NCI-H510A (cell line): Measurements from ENCODE around the gene OR2J3.
"Not testable (repeated sequence)": the region's sequence is repeated elsewhere in the genome, so short reads cannot be mapped to it uniquely, and the experiment has no call there.

ENCODE experiments used
- DNase-seq: peaks from one replicate; lab custom pipeline; 2025; lab: John Stamatoyannopoulos, UW

Gene OR2J3

DNA sequence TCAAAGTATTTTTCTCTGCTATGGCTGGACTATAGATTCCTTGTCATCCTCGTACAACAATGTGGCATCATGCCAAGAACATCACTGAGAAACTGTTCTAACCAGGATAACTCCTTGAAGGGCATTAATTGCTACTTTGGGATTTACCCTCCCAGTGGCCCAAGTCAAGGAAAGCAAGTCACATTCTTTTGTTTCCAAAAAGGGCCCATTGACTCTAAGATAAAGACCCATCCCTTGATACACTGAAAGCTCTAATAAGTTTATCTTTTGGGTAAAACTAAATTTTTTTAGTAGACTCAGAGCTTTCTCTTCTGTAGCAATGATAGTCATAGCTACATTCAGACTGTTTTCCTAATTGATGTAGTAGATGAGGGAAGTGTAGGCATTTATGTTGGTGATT, at the start of gene OR2J3:
OR2J3 (plus strand) TSS at position 301 of the 400 bp plus-strand sequence. CDS start 3,833 bp downstream, outside the sequence.
- no peak for DNase-seq

DNA sequence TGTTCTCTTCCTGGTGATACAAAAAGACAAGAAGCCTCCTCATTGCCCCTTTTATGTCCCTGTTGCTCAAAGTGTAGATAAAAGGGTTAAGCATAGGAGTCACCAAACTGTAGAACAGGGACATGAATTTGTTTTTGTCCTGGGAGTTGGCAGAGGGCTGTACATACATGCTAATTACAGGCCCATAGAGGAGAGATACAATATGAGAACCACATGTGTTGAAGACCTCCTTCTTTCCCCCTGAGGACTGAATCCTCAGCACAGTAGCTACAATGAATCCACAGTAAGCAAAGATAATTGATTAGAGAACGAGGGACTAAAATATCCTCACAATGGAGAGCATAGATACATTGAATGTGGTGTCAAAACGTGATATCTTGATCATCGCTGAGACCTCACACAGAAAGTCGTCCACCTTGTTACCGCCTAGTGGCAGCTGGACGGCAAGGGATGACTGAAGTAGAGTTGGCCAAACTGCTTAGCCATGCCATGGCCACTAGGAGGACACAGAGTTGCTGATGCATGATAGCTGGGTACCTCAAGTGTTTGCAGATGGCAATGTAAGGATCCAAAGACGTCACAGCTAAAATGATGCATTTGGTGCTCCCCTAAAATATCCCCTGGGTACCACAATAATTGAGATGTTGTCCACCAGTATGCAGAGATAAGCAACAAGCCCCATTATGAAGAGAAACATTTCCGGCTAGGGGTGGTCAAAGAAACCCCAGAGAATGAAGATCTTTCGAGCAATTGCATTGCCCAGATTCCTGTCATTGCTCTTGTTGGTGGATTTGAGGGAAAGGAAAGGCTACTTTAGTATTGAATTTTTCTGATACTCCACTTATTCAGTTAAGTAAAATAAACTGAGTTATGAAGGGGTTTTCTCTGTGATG, 35.8 kb upstream of the OR2J3 start:
- DNase-seq = no peak

DNA sequence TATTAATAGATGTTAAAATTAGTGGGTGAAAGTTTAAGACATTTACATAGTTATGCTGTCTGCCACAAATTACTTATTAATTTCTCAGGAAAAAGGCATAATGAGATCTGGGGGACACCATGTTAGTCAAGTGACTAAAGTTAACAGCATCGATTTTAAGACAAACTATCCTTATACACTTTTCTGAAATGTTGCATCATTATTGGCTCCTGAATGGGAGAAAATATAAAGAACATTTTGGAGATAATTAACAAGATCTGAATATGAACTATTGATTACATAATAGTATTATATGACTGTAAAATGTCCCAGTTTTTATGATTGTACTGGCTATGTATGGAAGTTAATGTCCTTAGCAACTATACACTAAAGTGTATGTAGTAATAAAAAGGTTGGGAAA, 28.7 kb upstream of the OR2J3 start:
- DNase-seq = no peak

DNA sequence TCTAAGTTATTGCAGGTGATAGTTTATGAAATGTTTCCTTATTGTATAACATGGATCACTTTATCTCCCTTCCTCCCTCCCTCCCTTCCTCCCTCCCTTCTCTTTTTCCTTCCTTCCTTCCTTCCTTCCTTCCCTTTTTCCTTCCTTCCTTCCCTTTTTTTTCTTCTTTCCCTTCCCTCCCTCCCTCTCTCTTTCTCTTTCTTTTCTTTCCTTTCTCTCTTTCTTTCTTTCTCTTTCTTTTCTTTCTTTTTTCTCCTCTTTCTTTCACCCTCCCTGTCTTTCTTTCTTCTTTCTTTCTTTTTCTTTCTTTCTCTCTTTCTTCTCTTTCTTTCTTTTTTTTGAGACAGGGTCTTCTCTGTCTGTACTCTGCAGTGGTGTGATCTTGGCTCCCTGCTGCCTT, 26.5 kb upstream of the OR2J3 start:
- no peak for DNase-seq

DNA sequence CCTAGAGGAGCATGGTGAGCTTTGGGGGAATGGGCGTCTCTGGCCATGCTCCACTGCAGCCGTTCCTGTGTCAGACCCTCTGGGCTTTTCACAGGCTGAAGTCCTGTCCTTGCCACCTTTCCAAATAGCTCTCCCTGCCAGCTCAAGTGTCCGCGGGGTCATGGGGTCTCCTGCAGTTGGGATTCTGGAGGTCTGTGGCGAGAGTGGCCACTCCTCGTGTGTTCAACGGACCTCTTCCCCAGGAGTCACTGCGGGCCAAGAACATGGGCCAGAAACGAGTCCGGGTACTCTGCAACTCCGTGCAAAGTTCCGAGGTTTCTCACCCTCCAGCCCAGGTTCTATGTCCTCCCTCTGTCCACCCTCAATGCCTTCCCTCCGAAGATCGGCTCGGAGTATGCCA, 25.4 kb upstream of the OR2J3 start:
- no peak for DNase-seq

DNA sequence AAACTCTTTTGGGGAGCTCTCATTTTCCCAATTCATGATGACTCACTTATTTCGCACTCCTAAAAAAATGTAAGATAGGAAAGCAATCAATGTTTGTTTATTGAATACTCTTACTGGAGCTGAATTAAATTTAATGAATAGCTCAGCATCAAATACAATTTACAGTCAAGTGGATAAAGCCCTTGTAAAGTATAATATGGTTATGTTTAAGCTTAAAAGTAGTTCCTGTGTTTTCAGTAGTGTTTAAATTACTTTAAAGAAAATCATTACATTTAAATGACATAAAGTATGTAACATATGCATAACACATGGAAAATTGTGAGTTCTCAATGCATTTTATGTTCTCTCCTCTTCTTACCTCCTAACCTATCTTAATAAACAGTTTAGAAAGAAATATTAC, 20.6 kb upstream of the OR2J3 start, which contains the start of gene OR2B3:
OR2B3 (minus strand) TSS at position 101 of the 400 bp plus-strand sequence; CDS start at position 36, 65 bp downstream.
- no peak for DNase-seq

DNA sequence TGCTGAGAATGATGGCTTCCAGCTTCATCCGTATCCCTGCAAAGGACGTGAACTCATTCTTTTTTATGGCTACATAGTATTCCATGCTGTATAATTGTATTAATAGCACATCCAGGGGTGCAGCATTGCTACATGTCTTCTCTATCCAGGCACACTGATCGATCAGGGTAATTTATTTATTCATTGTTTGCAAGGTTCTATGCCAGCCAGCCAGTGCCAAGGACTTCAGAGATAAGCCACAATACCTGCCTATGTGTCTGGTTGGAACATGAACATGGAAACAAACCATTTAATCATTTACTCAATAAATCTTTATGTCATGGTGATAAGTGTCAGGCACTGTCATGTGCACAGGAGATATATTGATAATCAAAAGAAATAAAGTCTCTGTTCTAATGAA, 14.9 kb upstream of the OR2J3 start:
- DNase-seq = no peak

DNA sequence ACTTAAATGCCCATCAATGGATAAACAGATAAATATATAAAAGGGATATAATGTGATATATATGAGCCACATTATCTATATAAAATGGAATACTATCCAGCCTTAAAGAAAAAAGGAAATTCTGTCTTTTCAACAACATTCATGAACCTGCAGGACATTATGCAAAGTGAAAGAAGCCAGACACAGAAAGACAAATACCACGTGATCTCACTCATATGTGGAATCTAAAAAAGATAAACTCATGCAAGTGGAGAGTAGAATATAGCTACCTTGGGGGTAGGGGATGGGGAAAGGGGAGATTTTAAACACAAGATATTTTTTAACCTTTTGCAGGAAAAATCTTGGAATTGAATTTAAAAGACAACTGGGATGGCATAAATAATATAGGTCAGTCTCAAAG, 10.1 kb upstream of the OR2J3 start:
- DNase-seq = no peak

DNA sequence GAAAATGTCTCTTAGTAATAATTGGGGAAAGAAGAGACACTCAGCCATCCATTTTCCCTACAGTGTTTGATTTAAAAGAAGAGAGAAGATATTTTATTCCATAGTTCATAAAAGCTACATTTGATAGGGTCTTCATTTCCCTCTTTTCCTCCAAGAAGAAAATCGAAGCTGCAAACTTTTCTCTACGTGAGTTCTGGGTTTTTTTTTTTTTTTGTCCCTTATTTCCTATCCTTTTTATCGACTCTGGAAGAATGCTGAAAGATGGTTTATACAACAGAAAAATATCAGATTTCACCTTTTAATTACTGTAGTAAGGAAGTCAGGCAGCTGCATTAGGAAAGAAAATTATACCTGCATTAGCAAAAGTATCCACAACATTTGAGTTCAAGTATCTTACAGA, 8.7 kb upstream of the OR2J3 start, which contains the start of gene OR2J1:
OR2J1 (plus strand) TSS at position 301 of the 400 bp plus-strand sequence. CDS start 1,453 bp downstream, outside the sequence.
- no peak for DNase-seq

DNA sequence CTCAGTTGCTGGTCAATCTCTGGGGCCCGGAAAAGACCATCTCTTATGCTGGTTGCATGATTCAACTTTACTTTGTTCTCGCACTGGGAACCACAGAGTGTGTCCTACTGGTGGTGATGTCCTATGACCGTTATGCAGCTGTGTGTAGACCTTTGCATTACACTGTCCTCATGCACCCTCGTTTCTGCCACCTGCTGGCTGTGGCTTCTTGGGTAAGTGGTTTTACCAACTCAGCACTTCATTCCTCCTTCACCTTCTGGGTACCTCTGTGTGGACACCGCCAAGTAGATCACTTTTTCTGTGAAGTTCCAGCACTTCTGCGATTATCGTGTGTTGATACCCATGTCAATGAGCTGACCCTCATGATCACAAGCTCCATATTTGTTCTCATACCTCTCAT, 4.3 kb downstream of the OR2J3 start:
- DNase-seq = no peak

DNA sequence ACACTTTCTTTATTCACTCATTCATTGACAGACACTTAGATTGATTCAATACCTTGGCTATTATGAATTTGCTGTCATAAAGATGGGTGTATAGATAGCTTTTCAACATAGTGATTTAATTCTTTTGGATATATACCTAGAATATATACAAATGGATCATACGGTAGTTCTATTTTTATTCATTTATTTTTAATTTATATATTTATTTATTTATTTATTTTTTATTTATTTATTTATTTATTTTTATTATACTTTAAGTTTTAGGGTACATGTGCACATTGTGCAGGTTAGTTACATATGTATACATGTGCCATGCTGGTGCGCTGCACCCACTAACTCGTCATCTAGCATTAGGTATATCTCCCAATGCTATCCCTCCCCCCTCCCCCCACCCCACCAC, 7.1 kb downstream of the OR2J3 start:
- DNase-seq = not testable (repeated sequence)

DNA sequence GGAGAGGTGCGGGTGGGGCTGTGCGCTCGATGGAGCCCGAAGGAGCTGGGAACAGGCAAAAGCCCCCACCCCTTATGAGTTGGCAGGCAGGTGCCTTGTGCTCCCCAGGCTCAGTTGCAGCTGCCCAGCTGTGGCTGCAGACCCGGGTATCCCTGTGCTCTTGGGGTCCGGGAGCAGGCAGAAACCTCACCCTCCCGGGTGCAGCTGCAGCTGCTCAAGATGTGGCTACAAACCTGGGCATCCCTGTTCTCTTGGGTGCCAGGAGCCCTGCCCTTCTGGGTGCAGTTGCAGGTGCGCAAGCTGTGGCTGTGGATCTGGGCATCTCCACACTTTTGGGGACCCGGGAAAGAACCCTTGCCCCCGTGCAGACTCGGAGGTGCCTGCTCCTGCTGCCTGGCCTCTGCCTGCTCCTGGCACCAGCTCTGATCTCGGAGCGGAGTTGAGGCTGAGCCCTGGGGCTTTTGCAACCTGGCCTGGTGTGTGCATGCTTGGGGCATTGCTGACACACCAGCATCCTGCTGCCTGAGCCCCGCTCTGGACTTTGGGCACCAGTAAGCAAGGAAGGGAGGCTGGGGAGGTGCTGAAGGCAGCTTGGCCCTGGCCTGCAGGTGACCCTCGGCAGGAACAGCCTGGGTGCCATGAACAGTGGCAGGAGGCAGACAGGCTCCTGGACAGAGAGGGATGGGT, 21.6 kb downstream of the OR2J3 start:
- no peak for DNase-seq

DNA sequence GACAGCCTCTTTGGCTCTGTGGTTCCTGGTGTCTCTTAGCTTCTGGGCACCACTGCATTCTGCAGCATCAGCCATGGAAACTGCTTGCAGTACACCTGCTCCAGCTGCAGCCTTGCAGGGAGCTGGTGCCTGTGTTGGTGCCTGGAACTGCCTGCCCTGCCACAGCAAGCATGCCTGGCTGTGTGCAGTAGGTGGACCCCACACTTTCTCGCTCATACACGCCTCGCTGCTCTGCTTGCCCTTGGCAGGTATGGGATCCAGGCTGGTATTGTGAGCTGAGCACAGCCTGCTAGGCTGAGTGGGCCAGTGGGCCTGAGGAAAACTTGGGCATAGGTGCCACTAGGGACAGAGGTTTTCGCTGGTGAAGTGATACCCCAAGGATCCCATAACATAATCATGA, 22.8 kb downstream of the OR2J3 start:
- DNase-seq = no peak

DNA sequence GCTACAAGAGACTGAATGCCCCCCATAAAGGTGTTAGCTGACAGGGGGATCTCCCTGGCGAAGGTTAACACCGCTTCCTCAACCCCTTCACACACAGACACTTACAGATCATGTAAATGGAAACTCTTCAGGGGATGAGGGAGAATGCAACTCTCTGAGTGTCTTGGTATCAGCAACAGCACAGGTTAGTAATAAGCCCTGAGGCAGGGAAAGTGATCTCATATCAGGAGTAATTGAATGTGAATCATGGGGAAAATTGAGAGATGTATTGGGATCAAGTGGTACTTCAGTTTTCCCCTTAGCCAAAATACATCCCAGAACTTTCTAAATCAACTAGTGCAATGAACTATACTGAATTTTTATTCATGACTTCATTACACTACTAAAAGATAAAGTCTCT, 23.8 kb downstream of the OR2J3 start:
- no peak for DNase-seq

DNA sequence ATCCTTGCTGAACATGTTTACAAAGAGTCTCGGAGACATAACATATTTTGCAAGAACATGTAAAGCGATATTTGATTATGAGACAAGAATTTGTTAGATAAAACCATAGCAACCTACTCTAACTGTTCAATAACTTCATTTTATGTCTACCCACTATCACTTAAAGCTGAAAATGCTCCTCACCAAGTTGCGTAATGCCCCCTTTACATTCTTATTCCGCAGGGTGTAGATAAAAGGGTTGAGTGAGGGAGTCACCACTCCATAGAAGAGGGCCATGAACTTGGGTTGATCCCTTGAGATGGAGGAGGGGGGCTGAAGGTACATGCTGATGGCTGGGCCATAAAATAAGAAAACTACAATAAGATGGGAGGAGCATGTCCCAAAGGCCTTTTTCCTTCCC, 29.9 kb downstream of the OR2J3 start:
- DNase-seq = no peak

DNA sequence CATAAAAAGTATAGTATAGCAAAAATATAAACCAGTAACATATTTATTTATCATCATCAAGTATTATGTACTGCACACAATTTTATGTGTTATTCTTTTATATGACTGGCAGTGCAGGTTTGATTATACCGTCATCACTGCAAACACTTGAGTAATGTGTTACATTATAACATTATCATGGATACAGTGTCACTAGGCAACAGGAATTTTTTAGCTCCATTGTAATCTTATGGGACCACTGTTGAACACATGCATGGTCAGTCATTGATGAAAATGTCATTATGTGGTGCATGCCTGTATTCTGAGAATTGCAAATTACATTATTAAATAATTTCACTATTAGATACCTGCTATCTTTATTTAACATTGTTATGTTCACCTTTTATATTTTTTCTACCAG, 33.7 kb downstream of the OR2J3 start:
- no peak for DNase-seq

DNA sequence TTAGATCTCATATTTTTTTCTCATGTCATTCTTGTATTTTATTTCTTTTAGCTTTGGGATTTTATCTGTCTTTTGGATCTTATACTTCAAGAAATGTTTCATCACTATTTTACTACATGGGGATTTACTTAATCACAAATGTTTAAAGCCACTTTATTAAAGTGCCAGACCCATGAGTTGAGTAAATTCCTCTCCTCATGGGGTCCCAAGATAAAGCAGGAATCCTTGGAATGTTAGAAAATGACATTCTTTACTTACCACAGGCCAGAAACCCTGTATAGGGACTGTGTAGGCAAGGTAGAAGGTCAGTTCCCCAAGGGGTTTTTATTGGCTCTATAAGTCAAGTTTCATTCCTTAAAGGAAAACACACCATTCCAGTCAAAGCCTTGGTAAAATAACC, 34.5 kb downstream of the OR2J3 start:
- no peak for DNase-seq

DNA sequence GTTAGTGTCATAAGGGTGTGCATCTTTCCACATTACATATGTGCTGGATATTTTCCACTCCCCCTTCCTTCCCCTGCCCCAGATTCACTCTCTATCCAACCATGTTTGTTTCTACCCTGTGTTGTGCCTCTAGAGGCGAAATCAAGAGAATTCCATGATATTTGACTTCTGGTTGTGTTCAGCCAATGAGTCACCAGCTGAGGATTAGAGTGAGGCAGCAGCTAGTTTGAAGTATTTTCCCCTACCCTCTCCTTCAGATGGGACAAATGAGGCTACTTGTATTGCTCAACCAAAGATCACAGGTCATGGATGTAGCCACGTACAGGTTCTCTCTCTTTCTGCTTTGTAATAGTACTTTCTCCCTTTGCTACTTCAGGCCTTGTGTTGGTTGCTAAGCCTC, 38.3 kb downstream of the OR2J3 start:
- no peak for DNase-seq

DNA sequence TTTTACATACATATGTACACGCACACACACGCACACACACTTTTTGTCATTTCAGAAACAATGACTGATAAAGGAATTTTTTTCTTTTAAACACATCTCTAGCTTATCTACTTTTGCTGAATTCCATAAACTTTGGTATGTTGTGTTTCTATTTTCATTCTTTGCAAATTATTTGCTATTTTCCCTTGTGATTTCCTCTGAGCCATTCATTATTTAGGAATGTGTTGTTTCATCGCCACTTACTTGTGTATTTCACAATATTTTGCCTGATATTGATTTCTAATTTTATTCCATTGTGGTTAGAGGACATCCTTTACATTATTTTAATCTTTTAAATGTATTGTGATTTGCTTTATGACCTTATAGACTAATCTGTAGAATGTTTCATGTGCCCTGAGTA, 39.2 kb downstream of the OR2J3 start:
- DNase-seq = no peak

DNA sequence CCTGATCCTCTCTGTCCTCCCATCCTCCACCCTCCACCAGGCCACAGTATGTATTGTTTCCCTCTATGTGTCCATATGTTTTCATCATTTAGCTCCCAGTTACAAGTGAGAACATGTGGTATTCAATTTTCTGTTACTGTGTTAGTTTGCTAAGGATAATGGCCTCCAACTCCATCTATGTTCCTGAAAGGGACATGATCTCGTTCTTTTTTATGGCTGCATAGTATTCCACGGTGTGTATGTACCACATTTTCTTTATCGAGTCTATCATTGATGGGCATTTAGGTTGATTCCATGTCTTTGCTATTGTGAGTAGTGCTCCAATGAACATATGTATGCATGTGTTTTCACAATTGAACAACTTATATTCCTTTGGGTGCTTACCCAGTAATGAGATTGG, 41.6 kb downstream of the OR2J3 start:
- DNase-seq = not testable (repeated sequence)

DNA sequence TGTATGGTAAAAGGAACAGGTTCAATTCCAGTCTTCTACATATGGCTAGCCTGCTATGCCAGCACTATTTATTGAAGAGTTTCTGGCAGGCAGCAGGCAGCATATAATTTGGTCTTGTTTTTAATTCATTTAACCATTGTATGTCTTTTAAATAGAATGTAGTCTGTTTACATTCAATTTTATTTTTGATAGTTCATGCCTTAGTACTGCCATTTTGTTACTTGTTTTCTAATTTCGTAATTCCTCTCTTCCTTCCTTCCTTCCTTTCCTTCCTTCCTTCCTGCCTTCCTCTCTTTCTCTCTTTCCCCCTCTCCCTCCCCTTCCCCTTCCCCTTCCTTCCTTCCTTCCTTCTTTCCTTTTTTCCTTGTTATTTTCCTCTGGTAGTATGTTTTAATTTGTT, 45.2 kb downstream of the OR2J3 start:
- DNase-seq = no peak

DNA sequence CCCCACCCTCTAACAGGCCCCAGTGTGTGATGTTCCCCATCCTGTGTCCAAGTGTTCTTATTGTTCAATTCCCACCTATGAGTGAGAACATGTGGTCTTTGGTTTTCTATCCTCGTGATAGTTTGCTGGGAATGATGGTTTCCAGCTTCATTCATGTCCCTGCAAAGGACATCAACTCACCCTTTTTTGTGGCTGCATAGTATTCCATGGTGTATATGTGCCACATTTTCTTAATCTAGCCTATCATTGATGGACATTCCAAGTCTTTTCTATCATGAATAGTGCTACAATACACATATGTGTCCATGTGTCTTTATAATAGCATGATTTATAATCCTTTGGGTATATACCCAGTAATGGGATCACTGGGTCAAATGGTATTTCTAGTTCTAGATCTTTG, 47.3 kb downstream of the OR2J3 start:
- not testable (repeated sequence) for DNase-seq

DNA sequence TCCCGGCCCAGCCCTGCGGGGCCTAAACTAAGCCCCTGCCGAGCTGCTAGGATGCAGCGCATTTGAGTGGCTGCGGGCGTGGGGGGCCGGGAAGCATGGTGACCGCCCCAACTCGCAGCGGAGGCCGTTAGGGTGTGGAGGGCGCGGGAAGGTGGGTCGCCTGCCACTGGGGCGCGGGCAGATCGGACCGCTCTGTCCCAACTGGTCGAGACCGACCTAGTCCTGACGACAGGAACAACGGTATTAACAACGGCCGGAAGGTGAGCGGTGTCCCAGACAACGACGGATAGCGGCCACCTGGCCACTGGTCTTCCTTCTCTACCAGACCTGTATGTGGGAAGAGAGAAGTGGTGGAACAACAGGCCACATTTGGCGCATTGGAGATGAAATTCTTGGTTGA, 52.1 kb downstream of the OR2J3 start:
- DNase-seq = not testable (repeated sequence)
